GM10847 (cell line): ENCODE data around the gene RXFP2.

Experiments
- POLR2A ChIP-seq: IDR thresholded peaks from 2 replicates; pipeline ENCODE4 v1.6.1; 2011; ENCODE audit not compliant: insufficient read length; ENCODE audit errors: extremely low read depth

Gene RXFP2, protein sequence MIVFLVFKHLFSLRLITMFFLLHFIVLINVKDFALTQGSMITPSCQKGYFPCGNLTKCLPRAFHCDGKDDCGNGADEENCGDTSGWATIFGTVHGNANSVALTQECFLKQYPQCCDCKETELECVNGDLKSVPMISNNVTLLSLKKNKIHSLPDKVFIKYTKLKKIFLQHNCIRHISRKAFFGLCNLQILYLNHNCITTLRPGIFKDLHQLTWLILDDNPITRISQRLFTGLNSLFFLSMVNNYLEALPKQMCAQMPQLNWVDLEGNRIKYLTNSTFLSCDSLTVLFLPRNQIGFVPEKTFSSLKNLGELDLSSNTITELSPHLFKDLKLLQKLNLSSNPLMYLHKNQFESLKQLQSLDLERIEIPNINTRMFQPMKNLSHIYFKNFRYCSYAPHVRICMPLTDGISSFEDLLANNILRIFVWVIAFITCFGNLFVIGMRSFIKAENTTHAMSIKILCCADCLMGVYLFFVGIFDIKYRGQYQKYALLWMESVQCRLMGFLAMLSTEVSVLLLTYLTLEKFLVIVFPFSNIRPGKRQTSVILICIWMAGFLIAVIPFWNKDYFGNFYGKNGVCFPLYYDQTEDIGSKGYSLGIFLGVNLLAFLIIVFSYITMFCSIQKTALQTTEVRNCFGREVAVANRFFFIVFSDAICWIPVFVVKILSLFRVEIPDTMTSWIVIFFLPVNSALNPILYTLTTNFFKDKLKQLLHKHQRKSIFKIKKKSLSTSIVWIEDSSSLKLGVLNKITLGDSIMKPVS

DNA sequence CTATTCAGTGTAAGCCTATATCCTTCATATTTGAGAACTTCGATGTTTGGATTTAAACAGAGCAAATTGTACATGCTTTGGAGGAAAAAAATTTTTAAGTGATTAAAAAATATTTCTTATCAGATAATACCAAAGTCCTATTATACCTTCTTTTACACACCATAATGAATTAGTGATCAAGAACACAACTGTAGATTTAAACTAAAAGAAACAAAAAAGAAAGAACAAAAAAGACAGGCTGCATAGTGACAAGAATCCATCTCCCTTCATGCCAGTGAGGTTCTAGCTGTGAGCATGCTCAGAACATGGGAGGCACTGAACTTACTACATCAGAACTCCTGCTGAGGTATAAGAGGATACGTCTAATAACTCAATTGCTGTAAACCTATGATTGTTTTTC, at the start of gene RXFP2:
Gene RXFP2, plus strand, starts transcription at position 301 of the 400 bp plus-strand sequence. Its CDS starts 87 bp downstream, at position 388.
- no peak for TF ChIP-seq POLR2A

DNA sequence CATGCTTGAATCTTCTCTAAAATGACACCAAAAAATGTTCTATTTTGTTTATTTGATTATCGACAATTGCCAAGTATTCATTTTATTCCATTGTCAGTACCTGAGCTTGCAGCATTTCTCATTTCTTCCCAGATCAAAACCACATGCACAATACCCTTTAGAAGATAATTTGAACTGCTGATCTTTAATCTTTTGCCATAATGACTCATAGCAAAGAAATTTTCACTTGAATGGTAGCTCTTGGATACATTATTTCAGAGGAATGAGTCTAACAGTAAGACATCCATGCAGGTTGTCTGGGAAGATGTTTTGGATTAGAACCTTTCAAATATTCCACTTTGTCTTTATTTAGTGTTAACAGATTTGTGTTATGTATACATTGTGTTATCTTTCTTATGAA, 42.0 kb upstream of the RXFP2 start:
- TF ChIP-seq POLR2A, result no peak

DNA sequence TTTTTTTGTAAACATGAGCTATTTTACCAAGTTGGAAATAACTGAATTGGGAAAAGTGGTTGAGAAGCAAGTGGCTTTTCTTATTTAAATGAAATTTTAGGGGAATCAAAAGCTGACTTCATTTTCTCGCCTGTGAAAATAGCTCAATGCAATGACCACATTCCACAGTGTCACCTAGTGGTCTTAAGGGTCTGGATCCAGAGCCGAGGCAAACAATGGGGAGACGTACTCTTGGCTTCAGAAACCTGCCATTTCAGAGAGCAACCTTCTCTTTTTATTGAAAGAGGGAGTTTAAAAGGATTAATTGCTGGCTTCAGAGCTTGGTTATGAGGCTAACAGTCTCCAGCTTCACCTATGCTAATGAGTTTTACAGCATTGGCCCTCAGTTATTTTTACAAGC, 39.7 kb upstream of the RXFP2 start:
- TF ChIP-seq POLR2A, result no peak

DNA sequence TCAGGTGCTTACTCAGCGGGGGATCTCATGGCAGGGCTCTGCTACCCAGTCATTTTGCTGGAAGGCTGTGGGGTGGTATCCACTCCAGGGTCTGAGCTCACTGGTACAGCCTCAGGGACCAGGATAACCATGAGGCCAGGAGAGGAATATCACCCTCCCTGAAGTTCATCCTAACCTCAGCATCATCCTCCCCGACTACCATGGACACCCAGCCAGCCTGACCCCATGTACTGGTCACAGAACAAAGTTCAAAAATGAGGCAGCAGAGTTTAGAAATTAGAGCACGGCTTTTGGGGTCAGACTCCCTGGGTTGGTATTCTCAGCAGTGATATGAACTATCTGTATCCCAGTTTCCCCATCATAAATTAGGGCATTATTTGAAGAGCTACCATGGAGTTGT, 35.5 kb upstream of the RXFP2 start:
- TF ChIP-seq POLR2A, result no peak

DNA sequence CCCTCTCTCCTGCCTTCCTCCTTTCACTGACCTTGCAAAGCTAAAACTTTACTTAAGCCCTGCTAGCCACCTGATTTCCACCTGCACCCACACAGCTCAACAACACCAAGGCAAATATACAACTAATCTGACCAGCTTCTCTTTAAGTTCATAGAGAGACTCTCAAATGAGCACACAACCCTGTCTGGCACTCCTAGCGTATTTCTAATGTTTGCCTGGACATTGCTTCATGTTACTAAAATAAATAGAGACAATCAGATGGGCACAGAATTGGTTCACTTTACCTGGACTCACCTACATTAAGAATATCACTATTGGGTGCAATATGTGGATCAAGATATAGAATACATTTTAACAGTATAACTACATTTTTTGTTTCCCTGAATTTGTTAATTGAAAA, 33.2 kb upstream of the RXFP2 start:
- no peak for TF ChIP-seq POLR2A

DNA sequence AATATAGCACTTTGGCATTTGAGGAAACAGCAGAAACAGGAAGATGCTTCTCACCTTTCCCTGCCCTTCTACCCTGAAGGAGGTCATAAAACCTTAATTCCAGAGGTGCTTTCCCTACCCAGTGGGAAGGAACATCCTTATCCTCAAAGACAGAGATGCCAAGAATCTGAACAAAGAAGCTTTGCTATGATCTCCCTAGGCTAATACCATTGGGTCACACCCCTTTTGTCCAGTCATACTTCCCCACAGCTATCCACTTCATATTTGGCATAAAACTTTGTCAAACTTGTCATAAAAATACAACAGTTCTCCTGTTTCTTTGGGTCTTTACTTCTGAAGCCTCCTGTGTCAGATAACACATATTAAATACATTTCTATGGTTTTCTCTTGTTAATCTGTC, 21.7 kb upstream of the RXFP2 start:
- no peak for TF ChIP-seq POLR2A

DNA sequence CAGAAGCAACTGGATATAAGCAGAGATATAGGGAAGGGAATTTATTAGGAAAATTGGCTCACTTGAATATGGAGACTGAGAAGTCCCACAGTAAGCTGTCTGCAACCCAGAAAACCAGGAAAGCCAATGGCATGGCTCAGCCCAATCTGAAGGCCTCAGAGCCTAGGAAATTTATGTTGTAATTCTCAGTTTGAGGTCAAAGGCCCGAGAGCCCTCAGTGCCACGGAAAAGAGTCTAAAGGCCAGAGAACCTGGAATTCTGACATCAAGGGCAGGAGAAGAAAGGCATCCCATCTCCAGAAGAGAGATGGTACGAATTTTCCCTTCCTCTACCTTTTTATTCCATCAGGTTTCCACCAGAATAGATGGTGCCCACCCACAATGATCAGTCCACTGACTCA, 20.1 kb upstream of the RXFP2 start:
- TF ChIP-seq POLR2A, result no peak

DNA sequence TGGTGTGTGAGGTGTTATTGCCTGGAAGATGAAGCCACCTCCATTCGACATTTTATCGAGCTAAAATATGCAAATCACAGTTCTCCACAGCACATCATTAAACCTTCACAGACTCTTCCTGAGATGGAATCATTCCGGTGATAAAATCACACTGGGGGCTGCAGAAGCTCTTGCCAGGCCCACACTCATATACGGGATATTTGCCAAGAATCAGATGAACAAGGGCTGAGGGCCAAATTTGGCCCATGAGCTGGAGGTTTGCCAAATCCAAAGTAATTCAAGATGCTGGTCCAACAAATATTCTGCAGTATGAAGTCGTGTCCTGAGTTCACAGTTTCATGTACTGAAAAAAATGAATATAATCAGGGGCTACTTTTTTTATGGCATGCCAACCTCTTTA, 16.7 kb upstream of the RXFP2 start:
- no peak for TF ChIP-seq POLR2A

DNA sequence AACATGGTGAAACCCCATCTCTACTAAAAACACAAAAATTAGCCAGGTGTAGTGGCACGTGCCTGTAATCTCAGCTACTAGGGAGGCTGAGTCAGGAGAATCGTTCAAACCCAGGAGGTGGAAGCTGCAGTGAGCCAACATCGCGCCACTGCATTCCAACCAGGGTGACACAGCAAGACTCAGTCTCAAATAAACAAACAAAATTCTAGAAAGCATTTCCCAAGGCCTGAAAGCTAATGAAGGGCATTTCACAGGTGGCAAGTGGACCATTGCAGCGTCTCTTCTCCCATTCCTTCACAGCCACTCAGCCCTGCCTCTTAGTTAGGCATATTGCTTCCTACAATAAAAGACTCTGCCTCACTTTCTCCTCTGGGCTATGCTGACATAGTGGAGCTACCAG, 13.5 kb upstream of the RXFP2 start:
- no peak for TF ChIP-seq POLR2A

DNA sequence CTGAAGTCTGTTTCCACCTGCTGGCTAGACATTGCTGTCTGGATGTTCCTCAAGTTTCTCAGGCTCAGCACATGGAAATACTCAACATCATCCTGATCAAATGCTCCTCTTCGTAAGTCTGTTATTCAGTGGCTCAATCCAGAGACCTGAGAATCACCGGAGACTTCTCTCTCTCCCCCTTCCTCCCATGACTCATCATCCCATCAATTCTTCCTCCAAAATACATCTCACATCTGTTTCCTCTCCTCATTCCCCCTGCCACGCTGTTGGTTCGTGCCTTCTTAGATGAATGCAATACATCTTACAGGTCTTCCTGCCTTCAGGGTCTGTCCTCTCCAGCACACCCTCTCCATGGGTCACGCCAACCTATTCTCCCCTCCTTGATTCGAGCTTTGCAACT, 7.4 kb upstream of the RXFP2 start:
- TF ChIP-seq POLR2A, result no peak

DNA sequence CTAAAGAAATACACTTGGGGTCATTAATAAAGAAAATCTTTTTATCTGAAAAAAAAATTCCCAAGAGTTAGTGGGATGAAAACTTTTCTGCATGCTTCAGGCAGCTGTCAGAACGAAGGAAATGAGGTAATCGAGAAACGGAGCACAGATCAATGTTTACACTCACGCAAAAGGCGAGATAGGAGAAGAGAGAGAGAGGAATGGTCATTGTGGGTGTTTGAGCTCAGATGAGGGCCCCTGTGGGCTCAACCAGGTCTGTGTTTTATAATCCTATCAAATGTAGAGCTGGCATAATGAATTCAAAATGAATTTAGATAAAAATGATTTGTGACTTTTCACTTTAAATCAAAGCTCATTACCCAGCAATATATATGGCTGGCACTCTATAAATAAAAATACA, 6.3 kb upstream of the RXFP2 start:
- TF ChIP-seq POLR2A, result no peak

DNA sequence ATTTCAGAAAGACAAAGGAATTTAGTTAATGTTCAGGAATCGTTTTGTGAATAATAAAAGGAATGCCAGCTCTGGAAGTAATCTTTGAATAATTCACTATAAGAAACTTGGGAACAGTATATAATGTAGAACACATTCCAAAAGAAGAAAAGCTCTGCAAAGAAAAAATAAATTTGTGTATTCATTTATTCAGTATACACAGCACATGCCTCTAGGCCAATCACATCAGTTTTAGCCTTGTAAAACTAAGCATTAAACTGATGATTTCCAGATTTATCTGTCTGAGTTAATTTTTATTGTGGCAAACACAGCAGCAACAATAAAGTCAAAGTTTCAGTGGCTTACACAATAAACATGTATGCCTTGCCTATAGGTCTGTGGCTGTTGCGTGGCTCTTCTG, 5.7 kb upstream of the RXFP2 start:
- no peak for TF ChIP-seq POLR2A

DNA sequence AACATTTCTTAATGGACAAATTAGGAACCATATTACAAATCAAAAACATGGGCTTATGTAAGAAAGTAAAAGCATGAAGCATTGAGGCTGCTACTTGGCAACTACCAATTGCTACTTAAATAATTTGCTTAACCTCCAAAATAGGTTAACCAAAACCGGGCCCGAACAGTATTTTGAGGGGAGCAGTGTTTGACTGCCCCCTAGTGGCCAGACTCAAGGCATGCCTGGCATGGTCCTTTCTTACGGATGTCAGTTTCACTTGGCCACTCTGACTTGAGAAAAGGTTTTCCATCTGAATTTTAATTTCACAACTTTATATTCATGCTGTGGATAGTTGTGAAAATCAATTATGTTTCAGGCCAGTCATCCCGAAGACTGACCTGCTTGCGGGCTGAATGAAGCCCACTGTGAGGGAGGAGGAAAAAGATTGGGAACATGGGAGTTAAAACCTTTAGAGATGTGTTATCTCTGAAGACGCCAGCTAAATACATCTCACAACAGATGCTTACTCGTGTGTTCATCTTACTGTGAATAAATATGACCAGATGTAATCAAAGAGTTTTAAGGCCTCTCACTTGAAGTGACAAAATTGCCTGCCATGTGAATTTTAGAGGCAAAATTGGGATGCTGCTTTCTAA, 2.9 kb downstream of the RXFP2 start:
- TF ChIP-seq POLR2A, result no peak

DNA sequence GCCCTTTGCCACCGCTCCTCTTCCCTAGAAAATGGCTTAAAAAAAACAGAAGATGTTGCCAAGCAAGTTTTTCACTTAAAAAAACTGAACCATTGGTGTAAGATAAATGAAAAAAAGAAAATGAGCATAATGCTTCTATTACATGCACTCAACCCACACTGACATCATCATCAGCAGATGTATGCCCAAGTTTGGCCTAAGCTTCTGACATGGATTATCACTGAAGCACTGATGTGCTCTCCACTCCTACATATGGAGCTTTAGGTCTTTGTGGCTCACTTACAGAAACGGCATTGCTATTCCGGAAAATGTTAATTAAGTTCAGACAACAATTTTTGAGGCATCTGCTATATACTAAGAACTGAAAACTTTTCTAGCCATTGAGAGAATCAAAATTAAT, 8.0 kb downstream of the RXFP2 start:
- no peak for TF ChIP-seq POLR2A

DNA sequence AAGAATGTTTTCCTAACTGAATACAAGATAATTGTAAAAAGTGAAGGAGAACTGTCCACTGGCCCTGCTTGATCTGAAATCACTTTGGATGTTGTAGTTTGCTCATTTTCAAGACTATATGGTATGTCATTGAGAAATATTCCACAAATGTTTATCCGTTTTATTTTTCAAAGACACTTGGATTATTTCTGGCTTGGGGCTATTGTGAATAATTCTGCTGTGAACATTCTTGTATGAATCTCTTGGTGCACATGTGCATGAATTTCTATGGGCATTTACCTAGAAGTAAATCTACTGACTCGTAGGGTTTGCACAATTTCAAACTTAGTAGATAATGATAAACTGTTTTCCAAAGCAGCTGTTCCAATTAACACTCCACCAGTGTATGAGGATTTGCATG, 8.6 kb downstream of the RXFP2 start:
- no peak for TF ChIP-seq POLR2A

DNA sequence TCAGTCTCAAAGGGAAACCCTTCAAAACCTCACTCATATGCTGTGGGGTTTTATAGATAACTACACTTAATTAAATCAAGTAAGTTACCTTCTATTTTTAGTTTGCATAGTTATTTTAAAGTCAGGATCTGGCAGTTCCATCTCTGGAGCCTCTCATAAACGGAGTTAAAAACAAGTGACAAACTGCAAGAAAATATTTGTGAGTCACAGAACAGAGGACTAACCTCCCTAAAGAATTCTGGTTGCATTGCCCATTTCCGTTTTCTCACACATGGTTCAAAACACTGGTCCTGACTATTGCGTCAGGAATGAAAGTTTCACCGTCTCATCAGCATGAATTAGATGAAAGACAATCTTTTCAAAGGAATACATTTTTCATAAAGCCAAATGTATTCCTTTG, 10.6 kb downstream of the RXFP2 start:
- no peak for TF ChIP-seq POLR2A
